ENCODE results near the gene KRIT1.
"Not testable (repeated sequence)": the region's sequence is repeated elsewhere in the genome, so short reads cannot be mapped to it uniquely, and the experiment has no call there.

The KRIT1 gene

DNA sequence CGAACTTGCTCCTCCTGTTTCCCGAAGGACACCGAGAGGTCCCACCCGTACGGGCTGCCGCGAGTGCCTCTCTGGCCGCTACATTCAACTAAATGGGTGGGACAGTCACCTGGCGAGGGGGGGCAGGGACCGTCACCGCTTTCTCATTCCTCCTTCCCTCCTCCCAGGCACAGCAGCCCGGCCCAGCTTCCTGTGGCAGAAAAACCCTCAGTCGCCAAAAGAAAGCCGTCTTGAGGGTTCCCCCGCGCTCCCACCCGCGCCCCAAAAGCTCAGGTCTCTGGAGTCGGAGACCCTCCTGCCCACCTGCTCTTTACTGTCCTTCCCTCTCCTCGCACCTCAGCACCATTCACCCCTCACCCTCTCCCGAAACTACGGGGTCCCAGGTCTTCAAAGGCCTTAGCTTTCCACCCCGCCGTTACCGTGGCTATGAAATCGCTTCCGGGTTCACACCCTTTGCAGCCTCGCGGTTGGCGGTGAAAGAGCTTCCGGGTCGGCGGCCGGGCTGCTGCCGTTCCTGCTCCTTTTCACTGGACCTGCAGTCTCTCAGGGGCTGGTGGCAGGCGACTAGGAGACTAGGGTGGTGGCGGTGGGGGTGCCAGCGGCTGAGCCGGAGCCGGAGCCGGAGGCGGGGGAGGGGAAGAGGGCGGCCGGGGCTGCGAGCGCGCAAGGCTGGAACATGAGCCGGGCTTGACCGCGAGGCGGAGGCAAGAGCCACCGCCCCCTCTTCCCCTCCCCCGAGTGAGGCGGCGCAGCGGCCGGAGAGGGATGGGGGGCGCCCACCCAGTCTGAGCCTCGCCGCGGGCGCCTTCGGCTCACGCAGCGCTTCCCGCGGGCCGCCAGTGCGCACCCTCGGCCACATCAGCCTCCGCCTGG is at the start of gene KRIT1, which contains the start of gene ANKIB1:
KRIT1 (minus strand) TSS at position 428 of the 873 bp plus-strand sequence. CDS start 3,779 bp downstream, outside the sequence.
ANKIB1 (plus strand) TSS at position 488 of the 873 bp plus-strand sequence. CDS start 49,005 bp downstream, outside the sequence.
- DNase-seq: peak; percentile 66

DNA sequence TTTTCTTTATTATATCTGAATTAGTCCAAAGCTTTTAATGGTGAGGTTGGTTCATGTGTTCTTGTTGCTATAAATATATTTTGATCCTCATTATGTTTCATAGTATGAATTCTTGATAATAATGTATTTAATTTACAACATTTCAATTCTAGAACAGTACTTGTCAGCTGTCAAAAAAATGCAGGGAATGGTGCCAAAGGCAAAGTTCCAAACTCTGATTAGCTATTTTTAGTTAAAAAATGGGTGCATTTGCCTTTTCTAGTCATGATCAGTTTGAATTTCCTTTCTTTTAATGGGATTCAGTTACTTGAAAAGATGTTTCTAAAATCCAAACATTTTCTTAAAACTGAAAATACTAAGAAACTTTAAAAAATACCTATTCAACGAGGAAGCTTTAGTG is 49.7 kb upstream of the KRIT1 start:
- DNase-seq: no peak

DNA sequence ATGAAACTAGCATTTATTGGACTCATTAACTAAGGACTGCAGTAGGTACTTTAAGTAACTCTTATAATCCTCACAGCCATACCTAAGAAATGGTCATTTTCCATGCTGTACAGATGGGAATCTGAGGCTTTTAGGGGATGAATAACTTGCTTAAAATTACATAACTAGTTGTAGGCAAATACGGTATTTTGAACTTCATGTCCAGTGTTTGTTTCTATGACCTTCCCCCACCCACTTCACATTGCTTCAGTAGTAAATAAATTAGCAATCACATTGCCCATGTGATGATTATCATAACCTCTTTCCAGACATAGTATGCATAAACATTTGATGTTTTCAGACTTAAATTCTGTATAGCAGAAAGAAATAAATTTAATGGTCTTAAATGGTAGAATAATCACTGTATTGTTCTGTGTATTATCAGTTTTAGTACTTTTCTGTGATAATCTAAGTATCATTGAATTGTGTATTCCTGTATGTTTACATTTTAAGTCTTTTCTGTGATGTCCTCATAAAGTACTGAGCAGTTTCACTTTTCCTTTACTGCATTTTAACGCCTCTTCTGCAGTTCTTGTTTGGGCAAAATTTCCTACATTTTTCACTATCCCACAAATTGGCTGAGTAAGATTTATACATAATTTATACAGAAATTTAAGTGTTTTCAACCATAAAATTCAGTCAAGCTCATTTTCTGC is 48.3 kb upstream of the KRIT1 start:
- no peak for DNase-seq

DNA sequence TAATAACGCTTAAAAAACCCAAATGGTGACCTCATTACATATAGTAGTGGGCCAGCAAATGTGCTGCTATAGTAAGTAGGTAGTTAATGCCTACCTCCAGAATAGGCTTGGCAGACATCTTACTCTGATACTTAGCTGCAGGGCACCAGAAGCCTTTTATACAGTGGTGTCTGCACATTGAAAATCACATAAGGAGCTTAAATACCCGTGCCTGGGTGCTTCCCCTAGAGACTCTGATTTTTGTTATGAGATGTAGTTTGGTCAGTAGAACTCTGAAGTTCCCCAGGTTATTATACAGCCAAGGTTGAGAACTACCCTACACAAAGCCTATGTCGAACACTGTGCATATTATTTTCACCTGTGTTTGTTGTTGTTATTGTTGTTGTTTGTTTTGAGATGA is 47.3 kb upstream of the KRIT1 start:
- DNase-seq: no peak

DNA sequence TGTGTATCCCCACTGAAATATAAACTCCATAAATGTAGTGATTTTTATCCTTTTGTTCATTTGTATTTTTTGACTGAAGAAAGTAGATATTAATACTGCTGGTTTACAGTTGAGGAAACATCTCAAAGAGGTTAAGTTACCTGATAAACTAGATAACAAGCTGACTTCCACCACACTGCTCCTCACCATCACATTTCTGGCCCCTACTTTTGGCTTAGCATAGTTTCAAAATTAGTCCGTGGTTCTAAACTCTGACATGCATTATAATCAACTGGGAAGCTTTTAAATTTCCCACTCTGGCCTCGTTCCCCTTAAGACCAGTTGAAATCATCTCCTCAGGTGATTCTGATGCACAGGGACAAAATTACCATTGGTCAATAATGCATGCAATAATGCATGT is 43.6 kb upstream of the KRIT1 start:
- no peak for DNase-seq

DNA sequence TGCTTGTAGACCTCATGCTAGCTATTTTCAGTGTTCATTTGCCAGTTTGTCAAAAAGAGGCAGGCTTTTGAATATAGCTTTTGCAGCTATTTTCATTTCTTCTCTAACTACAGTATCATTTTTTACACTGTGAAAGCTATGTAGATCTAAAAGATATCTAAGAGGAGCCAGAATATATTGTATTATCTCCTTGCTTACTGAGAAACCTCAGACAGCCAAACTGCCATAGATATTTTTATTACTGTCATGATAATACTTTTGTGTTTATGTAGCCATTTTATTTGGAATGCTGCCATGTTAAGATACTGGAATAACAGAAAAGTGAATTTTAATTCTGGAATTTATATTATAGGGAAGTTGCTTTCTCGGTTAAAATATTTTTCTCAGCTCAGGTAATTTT is 37.2 kb upstream of the KRIT1 start:
- no peak for DNase-seq

DNA sequence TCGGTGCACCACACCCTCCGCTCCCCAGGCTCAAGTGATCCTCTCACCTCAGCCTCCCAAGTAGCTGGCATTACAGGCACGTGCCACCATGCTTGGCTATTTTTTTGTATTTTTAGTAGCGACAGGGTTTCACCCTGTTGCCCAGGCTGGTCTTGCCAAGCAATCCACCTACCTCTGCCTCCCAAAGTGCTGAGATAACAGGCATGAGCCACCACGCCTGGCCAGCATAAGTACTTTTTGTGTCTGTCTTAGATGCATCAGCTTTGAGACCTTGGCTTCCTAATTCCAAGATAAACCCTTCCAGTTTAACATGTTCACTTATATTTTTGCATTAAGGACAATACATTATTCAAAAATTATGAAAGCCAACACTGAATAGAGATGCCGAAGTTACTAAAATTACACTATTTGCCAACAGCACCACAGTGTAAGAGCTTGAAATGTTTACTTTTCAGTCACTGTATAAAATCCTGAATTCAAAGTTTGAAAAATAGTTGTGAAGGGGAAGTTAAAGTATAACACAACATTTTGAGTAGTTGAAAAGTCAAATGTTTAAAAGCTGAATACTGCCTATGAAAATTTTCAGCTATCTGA is 36.6 kb upstream of the KRIT1 start:
- no peak for DNase-seq

DNA sequence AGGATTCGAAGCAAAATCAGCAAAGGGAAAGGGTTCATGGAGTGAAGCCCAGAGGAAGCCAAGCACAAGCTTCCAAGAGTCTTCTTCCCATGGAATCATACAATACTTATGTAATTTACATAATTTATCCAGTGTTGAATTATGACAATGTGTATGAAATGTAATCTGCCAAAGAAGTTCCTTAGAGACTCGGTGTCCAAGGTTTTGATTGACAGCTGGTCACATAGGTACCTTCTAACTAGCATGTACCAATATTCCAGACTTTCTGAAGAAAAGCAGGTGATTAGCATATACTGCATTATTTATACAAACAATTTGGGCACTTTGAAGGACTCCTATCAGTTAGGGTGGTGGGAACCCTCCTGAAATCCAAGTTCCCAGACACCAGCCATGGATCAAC is 35.3 kb upstream of the KRIT1 start:
- no peak for DNase-seq

DNA sequence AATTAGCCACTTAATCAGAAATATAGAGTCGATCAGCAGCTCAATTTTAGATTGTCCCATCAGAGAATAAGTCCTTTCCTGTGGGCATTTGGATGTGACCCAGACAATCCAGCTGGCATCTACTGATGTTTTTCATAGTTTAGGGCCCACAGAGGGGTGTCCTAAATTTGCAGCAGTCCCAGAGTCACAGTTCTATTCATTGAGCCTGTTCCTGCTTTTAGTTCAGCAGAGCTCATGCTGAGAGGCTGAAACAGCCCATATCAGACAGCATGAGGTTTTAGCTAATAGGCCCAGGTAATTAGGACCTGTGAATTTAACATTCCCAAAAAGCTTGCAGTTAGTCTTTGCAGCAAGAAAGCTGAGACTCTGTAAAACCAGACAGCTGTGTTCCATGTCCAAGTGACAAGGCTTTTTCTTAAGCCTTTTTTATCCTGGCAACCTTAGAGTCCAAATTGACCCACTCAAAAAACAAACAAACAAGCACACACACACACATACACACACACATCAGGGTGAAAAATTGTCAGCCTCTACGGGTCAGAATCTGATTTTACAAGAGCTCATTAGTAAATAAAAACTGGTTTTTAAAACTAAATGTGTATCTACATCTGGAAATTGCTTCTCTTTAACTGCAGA is 33.8 kb upstream of the KRIT1 start:
- DNase-seq: no peak

DNA sequence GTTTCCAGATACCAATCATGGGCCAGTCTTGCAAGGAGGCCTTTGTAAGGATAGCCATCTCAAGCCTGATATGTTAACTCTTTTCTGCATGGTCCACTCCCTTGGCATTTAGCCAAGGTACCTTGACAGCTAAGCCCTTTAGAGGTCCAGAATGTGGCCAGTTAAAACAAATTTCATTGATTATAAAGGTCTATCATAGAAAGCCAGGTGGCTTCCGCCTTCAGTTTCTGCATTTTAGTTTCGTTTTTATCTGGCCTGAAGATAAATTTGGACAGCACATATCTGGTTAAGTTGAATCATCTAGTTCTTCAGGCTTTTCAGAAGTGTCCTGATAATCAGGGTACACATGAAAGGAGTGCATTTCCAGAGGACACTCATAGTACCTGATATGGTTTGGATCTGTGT is 30.7 kb upstream of the KRIT1 start:
- DNase-seq: no peak

DNA sequence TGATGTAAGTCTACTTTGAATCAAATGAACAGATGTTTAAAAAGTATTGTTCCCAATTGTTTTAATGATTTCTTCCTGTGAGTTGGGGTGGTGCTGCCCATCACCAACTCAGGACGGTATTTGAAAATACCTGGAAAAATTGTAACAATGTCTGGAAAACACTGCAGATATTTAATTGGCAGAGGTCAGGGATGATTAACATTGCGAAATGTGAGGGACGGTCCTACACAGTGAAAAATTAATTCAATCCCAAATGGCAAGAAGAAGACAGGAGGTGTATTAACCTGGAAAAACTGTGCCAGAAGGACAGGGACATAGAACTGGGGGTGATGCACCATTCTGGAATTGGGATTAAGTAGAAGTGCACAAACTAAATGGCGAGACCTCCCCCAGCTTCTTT is 29.6 kb upstream of the KRIT1 start:
- DNase-seq: no peak

DNA sequence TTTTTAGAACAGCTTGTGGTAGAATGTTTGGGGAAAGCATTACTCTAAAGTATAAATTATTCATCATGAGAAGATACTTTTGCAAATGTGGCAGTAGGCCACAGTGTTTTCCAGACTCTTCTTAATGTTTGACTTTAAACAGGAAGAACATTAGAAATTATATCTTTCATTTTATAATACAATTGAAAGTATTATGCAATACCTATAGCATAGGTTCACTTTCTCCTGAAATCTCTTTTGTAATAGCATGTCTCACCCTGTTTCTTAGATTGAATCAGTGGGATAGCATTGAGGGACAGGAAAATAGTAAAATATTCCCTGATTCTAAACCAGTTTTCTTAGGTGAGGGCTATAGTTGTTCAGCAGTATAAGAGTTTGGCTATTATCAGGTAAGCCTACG is 23.2 kb upstream of the KRIT1 start:
- DNase-seq: no peak

DNA sequence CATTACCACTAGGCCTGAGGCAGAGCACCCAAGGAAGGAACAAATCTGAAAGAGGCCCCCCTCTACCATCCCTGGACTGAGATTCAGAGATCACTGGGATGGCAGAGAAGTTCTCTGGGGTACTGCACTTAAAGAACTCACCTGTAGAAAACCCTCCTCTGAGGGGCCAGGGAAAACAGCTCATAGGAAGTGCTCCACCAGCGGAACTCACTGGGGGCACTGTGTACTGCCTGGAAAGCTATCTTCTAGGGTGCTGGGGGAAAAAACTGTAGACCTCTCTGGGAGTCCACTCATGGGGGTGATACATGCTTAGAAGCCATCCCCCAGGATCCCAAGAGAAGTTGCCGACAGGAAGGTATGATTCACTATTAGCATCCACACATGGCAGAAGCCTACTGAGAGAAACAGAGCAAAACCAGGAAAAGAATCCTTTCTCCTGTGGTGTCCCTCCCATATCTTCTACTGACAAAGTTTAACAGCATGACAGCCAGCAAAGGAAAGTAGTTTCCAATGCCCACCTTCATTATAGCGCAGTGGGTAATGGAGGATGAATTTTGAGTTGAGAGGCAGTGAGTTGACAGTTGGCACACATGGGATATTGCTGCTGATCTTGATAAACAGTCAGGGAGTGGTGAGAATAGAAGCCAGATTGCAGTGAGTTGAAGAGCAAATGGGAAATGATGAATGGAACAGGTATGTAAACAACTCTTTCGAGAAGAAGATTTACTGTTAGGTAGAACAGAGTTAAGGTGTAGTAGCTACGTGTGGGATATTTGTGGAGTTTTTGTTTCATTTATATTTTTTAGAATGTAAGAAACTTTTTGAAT is 20.9 kb upstream of the KRIT1 start:
- no peak for DNase-seq

DNA sequence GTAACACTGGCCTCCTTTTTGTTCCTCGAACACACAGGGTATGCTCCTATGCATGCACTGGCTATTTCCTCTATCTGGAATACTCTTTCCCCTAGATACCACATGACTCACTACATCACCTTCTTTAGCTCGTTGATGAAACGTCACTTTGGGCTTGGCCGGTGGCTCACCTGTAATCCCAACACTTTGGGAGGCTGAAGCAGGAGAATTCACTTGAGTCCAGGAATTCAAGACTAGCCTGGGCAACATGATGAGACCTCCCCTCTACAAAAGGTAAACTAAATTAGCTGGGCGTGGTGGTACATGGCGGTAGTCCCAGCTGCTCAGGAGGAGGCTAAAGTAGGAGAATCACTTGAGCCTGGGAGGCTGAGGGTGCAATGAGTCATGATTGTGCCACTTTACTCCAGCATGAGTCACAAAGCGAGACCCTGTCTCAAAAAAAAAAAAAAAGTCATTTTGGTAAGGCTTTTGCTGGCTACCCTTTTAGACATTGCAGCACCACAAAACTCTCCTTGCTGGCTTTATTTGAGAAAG is 14.6 kb upstream of the KRIT1 start:
- DNase-seq: no peak

DNA sequence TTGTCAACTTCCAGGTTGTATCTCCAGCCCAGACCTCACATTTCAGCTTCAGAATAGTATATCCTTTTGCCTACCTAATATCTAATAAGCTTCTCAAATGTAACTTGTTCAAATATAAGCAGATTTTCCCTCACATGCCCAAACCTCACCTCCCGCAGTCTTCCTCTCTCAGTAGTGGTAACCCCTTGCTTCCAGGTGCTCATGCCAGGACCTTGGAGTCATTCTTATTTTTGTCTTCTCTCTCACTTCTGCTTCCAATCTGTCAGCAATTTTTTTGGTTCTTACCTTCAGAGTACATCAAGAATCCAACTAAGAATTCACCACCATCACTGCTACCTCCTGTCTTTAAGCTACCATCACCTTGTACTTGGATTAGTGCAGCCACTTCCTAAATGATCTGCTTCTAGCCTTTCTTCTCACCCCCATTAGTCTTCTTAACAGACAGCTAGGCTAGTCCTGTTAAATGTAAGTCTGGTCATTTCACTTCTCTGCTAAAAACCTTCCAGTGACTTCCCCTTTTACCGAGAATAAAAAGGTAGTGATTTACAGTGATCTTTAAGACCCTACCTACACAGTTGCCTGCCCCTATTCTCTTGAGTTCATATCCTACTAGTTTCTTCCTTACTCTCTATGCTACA is 14.0 kb upstream of the KRIT1 start:
- no peak for DNase-seq

DNA sequence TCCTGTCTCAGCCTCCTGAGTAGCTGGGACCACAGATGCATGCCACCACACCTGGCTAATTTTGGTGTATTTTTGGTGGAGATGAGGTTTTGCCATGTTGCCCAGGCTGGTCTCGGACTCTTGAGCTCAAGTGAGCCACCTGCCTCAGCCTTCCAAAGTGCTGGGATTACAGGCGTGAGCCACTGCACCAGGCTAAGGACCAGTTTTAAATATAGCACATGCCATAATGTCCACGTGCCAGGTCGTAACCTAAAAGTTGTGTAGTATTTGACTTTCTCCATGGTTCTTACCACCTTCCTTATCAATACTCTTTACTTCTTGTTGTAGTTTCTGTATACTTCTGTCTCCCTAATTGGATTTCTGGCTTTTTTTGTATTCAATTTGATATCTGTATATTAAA is 13.3 kb upstream of the KRIT1 start:
- no peak for DNase-seq

DNA sequence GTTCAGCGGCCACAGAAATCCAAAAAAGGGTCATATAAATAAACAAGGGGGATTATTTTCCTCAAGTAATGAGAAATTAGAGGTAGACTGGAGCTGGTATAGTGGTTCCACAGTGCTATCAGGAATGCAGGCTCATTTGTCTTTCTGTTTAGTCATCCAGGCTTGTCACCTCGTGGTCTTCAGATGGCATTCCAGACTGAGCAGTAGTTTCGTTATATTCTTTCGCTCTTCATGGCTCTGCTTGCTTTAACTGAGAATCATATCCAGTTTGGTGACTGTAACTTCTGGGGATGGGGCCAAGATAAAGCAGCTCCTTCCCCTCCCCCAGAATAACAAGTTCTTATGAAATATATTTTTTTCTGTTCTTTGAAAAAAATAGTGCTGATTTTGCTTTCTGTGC is 9.6 kb upstream of the KRIT1 start:
- no peak for DNase-seq

DNA sequence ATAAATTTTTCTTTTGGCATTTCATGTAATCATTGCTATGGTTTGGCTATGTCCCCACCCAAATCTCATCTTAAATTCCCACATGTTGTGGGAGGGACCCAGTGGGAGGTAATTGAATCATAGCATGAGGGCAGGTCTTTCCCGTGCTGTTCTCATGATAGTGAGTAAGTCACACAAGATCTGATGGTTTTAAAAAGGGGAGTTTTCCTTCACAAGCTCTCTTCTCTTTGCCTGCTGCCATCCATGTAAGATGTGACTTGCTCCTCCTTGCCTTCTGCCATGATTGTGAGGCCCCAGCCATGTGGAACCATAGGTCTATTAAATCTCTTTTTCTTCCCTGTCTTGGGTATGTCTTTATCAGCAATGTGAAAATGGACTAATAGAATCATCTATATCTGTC is 9.1 kb upstream of the KRIT1 start:
- not testable (repeated sequence) for DNase-seq

DNA sequence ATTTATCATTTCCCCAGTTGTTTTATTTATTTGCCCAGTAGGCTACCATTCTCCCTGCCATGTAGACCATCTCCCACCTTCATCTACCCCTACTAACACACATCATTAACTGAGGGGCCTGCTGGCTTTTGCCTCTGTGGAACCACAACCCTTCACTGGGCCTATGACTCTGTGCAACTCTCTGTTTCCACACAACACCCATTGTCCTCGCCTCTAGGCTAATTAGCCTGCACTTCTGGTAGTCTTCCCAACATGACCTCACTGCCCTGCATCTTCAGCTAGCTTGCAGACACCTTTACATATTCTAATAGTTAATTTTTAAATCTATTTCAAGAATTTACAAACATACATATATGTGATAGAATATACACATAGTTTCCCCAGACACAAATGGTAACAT is 7.5 kb upstream of the KRIT1 start:
- no peak for DNase-seq

DNA sequence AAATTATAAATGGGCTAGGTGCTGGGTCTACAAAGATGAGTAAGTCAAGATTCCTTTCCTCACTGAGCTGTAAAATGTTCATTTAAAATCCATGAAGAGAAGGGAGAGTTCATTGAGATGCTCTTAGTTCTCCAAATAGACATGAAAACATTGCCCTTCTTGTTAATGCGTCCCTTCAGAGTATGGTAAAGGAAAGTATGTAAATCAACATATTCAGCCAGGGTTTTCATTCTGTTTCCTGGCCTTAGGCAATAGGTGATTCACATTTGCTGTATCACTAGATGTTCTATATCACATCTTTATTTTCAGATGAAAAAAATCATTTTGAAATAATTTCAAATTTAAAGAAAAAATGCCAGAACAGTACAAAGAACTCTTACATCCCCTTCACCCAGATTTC is 5.5 kb upstream of the KRIT1 start:
- DNase-seq: no peak

DNA sequence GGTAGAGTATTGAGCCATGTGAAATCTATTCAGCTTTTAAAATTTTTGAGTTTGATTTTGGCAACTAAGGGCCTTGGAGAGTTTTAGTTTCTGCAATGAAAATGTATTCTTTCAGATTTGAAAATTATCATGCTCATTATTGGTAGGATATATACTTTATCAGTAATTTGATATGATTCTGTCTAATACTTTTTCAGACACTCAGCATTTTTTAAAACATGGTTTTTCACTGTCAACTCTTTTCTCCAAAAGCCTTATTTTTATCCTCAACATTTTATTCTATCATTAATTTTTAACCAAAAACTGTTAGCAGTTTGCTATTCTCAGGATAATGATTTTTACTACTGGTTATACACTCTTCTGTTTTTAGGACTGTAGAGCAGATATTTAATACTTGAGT is 4.9 kb upstream of the KRIT1 start:
- DNase-seq: no peak

All from NCI-H187 treated with DMSO at 0.1 percent for 48 hours (cell line).